K562 (cell line): Measurements from ENCODE around the gene BRF1. TPM values are rescaled to one million over a fixed set of nuclear protein-coding genes. Genes with fewer than 3 reads are reported as not detected.

Source experiments
- FOXM1 ChIP-seq, 2 experiments: fragments of 450-650 bp in 1 of 2; sonication (generic) in 1 of 2; formaldehyde crosslinking in 1 of 2; IDR thresholded peaks; 2 replicates each; pipeline versions ENCODE4 v1.6.1 to v1.9.0; 2017 to 2022; ENCODE audit warnings: low read depth in 2 of 2, mild to moderate bottlenecking in 2 of 2, missing genetic modification reagents in 1 of 2, moderate library complexity in 1 of 2
- MAFK ChIP-seq: IDR thresholded peaks from 2 replicates; pipeline ENCODE4 v1.6.1; 2011; ENCODE audit warnings: low read length, improper control_type of control experiment
- SOX6 ChIP-seq: fragments of 450-650 bp; IDR thresholded peaks from 2 replicates; pipeline ENCODE4 v1.6.1; 2014; ENCODE audit warnings: mild to moderate bottlenecking
- ZNF316 ChIP-seq: fragments of 450-650 bp; IDR thresholded peaks from 2 replicates; pipeline ENCODE4 v1.6.1; 2016
- polyA plus RNA-seq, 8 experiments: library from polyadenylated mRNA; depleted of rRNA in 4 of 8; stranded (reverse) in 5 of 8; unstranded in 3 of 8; fragments of >200 nt; fragmentation: Nextera tagmentation in 2 of 8; fragmentation: Illumina TruSeq in 1 of 8; extraction: Ambion mirVana in 2 of 8; extraction: Trizol in 1 of 8; gene quantifications; 2 replicates each; pipeline versions ENCODE4 v1.2.1 to v1.2.3, GENCODE V29; 2011 to 2014; ENCODE audit warnings: inconsistent platforms in 1 of 8, missing spikeins in 1 of 8
- total RNA-seq, 7 experiments: library from RNA; depleted of rRNA in 6 of 7; stranded (reverse); fragments of >200 nt in 6 of 7; fragmentation: Illumina TruSeq in 2 of 7; extraction: Trizol in 2 of 7; gene quantifications; 2 replicates each; pipeline versions ENCODE4 v1.2.1 to v1.2.3, GENCODE V29; 2011 to 2021; ENCODE audit warnings: low replicate concordance in 1 of 7
- TF ChIP-seq, protein P1 (sequence below): fragments of 450-650 bp; IDR thresholded peaks from 2 replicates; pipeline ENCODE4 v1.6.1; 2016; ENCODE audit warnings: low read depth

Gene BRF1
- total and polyA plus RNA-seq, 9 of the 15 experiments (the other 6 are each of a cell fraction or from before 2014, with no cell fraction given): 0.14 to 24.6 (median 8.2) TPM

DNA sequence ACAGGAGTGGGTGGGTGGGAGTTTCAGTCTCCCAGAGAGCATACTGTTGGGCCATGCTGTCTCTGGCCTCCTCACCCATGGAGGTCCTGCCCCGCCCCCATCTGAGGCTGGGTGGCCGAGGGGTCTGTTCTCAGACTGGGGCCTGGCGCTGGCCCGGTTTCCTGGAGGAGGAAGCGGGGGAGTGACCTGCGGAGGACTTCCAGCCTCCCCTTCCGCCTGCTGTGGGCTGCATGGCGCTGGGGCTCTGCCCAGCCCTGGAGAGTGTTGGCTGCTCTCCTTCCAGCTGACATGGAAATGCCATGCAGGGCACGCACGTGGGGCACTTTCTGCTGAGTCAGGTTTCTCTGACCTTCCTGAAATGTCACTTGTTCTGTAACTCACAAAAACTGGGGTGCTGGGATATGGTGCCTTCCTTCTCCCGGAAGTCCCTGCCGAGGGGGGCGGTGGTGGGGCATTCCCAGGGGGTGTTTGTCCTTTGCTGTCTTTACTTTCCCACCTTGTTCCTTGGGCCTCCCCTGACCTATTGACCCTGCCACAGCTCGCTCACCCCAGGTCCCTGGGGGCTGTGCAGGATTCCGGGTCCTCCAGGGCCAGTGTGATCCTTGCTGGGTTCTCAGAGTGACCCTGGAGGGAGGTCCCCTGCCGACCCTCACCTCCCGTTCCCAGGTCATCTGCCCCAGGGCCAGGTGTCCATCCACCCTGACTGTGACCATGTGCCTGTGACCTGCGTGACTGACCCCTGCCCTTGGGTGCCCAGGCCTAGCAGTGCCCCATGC lies 37.4 kb upstream of the BRF1 start (continued):
- TF ChIP-seq, protein P1, sequence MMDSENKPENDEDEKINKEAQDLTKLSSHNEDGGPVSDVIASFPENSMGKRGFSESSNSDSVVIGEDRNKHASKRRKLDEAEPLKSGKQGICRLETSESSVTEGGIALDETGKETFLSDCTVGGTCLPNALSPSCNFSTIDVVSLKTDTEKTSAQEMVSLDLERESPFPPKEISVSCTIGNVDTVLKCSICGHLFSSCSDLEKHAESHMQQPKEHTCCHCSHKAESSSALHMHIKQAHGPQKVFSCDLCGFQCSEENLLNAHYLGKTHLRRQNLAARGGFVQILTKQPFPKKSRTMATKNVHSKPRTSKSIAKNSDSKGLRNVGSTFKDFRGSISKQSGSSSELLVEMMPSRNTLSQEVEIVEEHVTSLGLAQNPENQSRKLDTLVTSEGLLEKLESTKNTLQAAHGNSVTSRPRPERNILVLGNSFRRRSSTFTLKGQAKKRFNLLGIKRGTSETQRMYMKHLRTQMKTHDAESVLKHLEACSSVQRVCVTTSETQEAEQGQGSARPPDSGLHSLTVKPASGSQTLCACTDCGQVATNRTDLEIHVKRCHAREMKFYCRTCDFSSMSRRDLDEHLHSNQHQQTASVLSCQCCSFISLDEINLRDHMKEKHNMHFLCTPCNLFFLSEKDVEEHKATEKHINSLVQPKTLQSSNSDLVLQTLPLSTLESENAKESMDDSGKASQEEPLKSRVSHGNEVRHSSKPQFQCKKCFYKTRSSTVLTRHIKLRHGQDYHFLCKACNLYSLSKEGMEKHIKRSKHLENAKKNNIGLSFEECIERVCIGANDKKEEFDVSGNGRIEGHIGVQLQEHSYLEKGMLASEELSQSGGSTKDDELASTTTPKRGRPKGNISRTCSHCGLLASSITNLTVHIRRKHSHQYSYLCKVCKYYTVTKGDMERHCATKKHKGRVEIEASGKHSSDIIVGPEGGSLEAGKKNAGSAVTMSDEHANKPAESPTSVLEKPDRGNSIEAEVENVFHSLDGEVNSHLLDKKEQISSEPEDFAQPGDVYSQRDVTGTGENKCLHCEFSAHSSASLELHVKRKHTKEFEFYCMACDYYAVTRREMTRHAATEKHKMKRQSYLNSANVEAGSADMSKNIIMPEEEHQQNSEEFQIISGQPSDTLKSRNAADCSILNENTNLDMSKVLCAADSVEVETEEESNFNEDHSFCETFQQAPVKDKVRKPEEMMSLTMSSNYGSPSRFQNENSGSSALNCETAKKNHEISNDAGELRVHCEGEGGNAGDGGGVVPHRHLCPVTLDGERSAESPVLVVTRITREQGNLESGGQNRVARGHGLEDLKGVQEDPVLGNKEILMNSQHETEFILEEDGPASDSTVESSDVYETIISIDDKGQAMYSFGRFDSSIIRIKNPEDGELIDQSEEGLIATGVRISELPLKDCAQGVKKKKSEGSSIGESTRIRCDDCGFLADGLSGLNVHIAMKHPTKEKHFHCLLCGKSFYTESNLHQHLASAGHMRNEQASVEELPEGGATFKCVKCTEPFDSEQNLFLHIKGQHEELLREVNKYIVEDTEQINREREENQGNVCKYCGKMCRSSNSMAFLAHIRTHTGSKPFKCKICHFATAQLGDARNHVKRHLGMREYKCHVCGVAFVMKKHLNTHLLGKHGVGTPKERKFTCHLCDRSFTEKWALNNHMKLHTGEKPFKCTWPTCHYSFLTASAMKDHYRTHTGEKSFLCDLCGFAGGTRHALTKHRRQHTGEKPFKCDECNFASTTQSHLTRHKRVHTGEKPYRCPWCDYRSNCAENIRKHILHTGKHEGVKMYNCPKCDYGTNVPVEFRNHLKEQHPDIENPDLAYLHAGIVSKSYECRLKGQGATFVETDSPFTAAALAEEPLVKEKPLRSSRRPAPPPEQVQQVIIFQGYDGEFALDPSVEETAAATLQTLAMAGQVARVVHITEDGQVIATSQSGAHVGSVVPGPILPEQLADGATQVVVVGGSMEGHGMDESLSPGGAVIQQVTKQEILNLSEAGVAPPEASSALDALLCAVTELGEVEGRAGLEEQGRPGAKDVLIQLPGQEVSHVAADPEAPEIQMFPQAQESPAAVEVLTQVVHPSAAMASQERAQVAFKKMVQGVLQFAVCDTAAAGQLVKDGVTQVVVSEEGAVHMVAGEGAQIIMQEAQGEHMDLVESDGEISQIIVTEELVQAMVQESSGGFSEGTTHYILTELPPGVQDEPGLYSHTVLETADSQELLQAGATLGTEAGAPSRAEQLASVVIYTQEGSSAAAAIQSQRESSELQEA: no peak
- TF ChIP-seq ZNF316 (peak; percentile 82), SOX6 (no peak), MAFK (peak; percentile 86), FOXM1 (IDR thresholded peaks at IDR 0.05; ENCODE audit: low read depth) (no peak), FOXM1 (CRISPR knock-in tag; IDR thresholded peaks at IDR 0.05; ENCODE audit: low read depth) (no peak)
- TF ChIP-seq, all 486 proteins: peak for 5
